ENCODE data around the gene RABL6.

RABL6 gene

GRCh38 chr9:136769710-136770191 is 38.0 kb upstream of the RABL6 start (continued):
- TF ChIP-seq ZNF324 (tag by site-specific recombination; IDR thresholded peaks at IDR 0.05), result no peak
- 0 out of 2 replicates have a peak, but pooled peaks have one; percentile 28 for TF ChIP-seq KLF1 (tag by site-specific recombination; IDR thresholded peaks at IDR 0.05)

GRCh38 chr9:136771907-136772415 is 35.8 kb upstream of the RABL6 start:
- no peak overlapping the region for H3K4me3 ChIP-seq (ENCODE audit: low read depth, low read length)
- TF ChIP-seq KLF1 (tag by site-specific recombination; IDR thresholded peaks at IDR 0.05) (0 out of 2 replicates have a peak, but pooled peaks have one; percentile 23), ZNF600 (tag by site-specific recombination; IDR thresholded peaks at IDR 0.05) (no peak)
- ChIA-PET POLR2A (no interaction called here), CTCF (interaction anchor here (0.8 to 3.7 kb wide), 10 partner anchors 7 to 257 kb away, joined by 3 to 30 read pairs (median 6); partner anchors contain the start of genes LCN8 and TMEM141)
- no peaks in the 10 kb centered on the region for H3K36me3 ChIP-seq (ENCODE audit: control insufficient read depth in 2 of 2, insufficient read depth in 1 of 2, low read length in 2 of 2)
- no peak overlapping the region for H3K27ac ChIP-seq (ENCODE audit: extremely low read depth, low read depth, low read length)
- H3K4me1 ChIP-seq (ENCODE audit: control insufficient read depth, insufficient read depth, low read length), result no peaks in the 10 kb centered on the region
- no peaks in the 10 kb centered on the region for H3K9me3 ChIP-seq (ENCODE audit: control insufficient read depth, insufficient read depth, low read depth, low read length)

GRCh38 chr9:136773386-136774044 is 34.2 kb upstream of the RABL6 start:
- POLR2A ChIA-PET, result no interaction called here

More at GRCh38 chr9:136773386-136774044, 34.2 kb upstream of the RABL6 start:
- CTCF ChIA-PET, result interaction anchor here (0.9 to 2.1 kb wide), 3 partner anchors 14 to 264 kb away, joined by 3 to 9 read pairs (median 3); no protein-coding TSS in a partner anchor
- no peaks in the 10 kb centered on the region for H3K9me3 ChIP-seq (ENCODE audit: control insufficient read depth, insufficient read depth, low read depth, low read length)
- TF ChIP-seq ZNF394 (tag by site-specific recombination; IDR thresholded peaks at IDR 0.05; ENCODE audit: borderline replicate concordance) (peak; percentile 56; the same call in 1 of the 2 replicates), ZNF518A (tag by site-specific recombination; conservative IDR thresholded peaks at IDR 0.05; ENCODE audit: low read depth) (0 out of 2 replicates have a peak, but pooled peaks have one; percentile 28), YY1 (tag by site-specific recombination; IDR thresholded peaks at IDR 0.05) (0 out of 2 replicates have a peak, but pooled peaks have one; percentile 18), ZNF112 (tag by site-specific recombination; IDR thresholded peaks at IDR 0.05) (no peak), SETDB1 (IDR thresholded peaks at IDR 0.05; ENCODE audit: insufficient read length, low read length) (peak; percentile 87), ZNF521 (tag by site-specific recombination; IDR thresholded peaks at IDR 0.05) (no peak), TRIM28 (IDR thresholded peaks at IDR 0.05; ENCODE audit: borderline replicate concordance, low read length) (peak; percentile 13; the same call in 1 of the 2 replicates), ZNF280D (tag by site-specific recombination; IDR thresholded peaks at IDR 0.05) (peak; percentile 78; the same call in 1 of the 2 replicates), PRDM4 (tag by site-specific recombination; IDR thresholded peaks at IDR 0.05) (peak; percentile 77), ZBTB17 (tag by site-specific recombination; IDR thresholded peaks at IDR 0.05) (peak; percentile 69)
- no peaks in the 10 kb centered on the region for H3K4me1 ChIP-seq (ENCODE audit: control insufficient read depth, insufficient read depth, low read length)
- no peaks in the 10 kb centered on the region for H3K36me3 ChIP-seq (ENCODE audit: control insufficient read depth in 2 of 2, insufficient read depth in 1 of 2, low read length in 2 of 2)
- no peak overlapping the region for H3K4me3 ChIP-seq (ENCODE audit: low read depth, low read length)
- H3K27ac ChIP-seq (ENCODE audit: extremely low read depth, low read depth, low read length), result no peak overlapping the region
